ENCODE data around the gene ARHGAP4. TPM values are rescaled to one million over a fixed set of nuclear protein-coding genes. Genes with fewer than 3 reads are reported as not detected.

Gene ARHGAP4
- total RNA-seq, 4 donors from 2014 or later: 16.6 to 72.2 (median 36.4) TPM

- ATAC-seq (ENCODE audit: low FRiP score) (no peak), DNase-seq (ENCODE audit: low spot score) (no peak)
Measured at GRCh38 chrX:153944140-153944799, 18.2 kb upstream of the ARHGAP4 start, which contains the start of gene RENBP. Gene RENBP, minus strand, starts transcription at chrX:153944643. Its CDS starts 33 bp downstream, at chrX:153944610.

GRCh38 chrX:153941336-153942252, 15.5 kb upstream of the ARHGAP4 start:
- no peak for ATAC-seq (ENCODE audit: low FRiP score)
- DNase-seq (ENCODE audit: low spot score): no peak

More at GRCh38 chrX:153944140-153944799, 18.2 kb upstream of the ARHGAP4 start, which contains the start of gene RENBP:
- TF ChIP-seq, protein P1, sequence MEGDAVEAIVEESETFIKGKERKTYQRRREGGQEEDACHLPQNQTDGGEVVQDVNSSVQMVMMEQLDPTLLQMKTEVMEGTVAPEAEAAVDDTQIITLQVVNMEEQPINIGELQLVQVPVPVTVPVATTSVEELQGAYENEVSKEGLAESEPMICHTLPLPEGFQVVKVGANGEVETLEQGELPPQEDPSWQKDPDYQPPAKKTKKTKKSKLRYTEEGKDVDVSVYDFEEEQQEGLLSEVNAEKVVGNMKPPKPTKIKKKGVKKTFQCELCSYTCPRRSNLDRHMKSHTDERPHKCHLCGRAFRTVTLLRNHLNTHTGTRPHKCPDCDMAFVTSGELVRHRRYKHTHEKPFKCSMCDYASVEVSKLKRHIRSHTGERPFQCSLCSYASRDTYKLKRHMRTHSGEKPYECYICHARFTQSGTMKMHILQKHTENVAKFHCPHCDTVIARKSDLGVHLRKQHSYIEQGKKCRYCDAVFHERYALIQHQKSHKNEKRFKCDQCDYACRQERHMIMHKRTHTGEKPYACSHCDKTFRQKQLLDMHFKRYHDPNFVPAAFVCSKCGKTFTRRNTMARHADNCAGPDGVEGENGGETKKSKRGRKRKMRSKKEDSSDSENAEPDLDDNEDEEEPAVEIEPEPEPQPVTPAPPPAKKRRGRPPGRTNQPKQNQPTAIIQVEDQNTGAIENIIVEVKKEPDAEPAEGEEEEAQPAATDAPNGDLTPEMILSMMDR (IDR thresholded peaks at IDR 0.05): no peak

DNA sequence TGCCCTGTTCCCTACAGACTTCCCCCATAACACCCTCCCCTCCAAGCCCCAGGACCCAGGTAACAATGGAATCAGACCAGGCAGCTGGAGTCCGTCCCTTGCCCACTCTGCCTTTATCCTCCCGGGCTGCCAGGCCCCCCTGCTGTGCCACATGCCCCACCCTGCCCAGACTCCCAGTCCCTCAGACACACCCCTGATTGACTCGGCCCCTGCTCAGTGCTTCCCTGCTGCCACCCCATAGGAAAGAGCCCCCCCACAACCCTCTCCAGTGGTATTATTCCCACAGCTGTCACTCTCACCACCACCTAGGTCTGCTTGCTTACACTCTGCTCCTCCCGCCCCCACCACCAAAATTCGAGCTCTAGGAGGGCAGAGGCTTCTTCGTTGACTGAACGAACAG, 13.5 kb upstream of the ARHGAP4 start:
- TF ChIP-seq, protein P1 (IDR thresholded peaks at IDR 0.05): no peak
- no peak for DNase-seq (ENCODE audit: low spot score)
- ATAC-seq (ENCODE audit: low FRiP score): no peak

More at GRCh38 chrX:153941336-153942252, 15.5 kb upstream of the ARHGAP4 start:
- TF ChIP-seq, protein P1 (IDR thresholded peaks at IDR 0.05): no peak

DNA sequence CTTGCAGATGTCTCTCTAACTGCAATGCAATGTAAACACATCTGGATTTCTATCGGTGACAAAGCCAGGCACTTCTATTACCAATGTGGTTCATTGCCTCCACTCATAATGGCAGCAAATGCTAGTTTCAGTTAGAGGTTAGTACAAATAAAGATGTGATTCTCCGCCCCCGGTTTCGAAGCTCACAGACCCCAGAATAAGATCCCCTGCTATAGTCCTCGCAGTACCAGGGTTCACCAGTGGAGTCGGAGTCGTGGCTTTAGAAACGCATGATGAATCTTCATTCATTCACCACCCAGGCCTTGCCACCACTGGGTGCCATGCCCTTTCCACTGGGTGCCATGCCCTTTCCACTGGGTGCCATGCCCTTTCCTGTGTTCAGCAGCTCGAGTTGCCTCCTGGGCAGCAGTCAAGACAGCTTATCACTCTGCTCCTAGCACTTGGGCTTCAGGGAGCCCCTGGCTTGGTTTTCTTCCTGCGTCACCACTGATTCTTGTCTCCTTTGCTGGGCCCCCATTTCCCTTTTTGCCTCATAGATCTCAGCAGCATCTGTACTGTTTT, 12.2 kb upstream of the ARHGAP4 start:
- TF ChIP-seq, protein P1 (IDR thresholded peaks at IDR 0.05): no peak
- DNase-seq (ENCODE audit: low spot score) (no peak), ATAC-seq (ENCODE audit: low FRiP score) (no peak)

GRCh38 chrX:153937056-153937455, 11.0 kb upstream of the ARHGAP4 start:
- no peak for DNase-seq (ENCODE audit: low spot score)
- TF ChIP-seq, protein P1 (IDR thresholded peaks at IDR 0.05): no peak
- ATAC-seq (ENCODE audit: low FRiP score): no peak

DNA sequence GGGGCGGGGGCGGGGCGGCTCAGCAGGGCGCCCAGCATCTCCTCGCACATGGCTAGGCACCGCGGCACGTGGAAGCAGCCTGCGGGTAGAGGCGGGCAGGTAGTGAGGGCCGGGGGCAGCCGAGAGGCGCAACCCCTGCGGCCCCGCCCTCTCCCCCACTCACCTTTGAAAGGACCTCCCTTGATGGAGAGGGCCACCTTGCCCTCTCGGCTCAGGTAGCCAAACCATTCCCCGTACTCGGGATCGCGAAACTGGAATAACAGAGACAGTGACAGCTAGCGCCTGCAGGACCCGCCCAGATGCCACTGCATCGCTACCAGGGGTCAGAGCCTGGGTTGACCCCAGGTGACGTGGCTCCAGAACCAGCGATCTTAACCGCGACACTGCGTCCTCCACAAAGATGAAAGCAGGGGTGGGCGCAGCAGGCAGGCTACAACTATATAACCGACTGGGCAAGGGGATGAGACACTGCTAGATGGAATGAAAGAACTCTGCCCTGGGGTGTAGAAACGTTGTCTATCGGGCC, 9.3 kb upstream of the ARHGAP4 start:
- TF ChIP-seq, protein P1 (IDR thresholded peaks at IDR 0.05): no peak
- DNase-seq (ENCODE audit: low spot score): no peak
- no peak for ATAC-seq (ENCODE audit: low FRiP score)
